ENCODE results near the gene NAA80. TPM values are rescaled to one million over a fixed set of nuclear protein-coding genes. Genes with fewer than 3 reads are reported as not detected.

Gene NAA80
- polyA plus RNA-seq, 3 donors from 2014 or later = 4.7 to 13.4 (median 10.5) TPM

DNA sequence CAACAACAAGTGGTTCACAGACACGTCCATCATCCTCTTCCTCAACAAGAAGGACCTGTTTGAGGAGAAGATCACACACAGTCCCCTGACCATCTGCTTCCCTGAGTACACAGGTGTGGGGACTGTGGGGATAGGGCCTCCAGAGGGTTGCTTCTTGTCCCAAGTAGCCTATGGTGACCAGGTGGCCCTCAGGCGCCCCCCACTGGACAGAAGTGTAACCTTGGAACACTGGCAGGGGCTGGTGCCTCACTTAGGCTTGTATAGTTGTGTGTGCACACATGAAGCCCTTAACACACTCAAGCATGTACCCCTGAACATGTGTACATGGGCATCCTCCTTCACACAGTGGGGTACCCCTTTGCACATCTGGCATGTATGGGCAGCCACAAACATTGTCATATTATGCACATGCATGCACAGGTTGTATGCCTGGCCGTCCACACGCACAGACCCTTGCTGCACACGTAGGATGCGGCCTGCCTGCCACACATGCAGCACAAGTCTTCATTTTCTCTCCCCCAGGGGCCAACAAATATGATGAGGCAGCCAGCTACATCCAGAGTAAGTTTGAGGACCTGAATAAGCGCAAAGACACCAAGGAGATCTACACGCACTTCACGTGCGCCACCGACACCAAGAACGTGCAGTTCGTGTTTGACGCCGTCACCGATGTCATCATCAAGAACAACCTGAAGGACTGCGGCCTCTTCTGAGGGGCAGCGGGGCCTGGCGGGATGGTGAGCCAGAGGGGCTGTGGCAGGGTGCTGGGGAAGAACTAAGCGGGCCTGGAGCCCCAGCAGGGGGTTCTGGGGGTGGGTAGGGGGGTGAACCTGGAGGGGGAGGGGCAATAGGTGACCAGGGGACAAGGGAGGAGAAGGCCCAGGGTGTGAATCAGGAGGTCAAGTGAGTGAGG is 42.0 kb downstream of the NAA80 start:
- no peaks in the 10 kb centered on the region for H3K9me3 Mint-ChIP-seq
- peak overlapping the region in 2 of 6 donors; percentile 9 to 58 for H3K27ac Mint-ChIP-seq
- no peak for DNase-seq
- peaks cover 5 to 20% of the 10 kb centered on the region in 2 donors for H3K4me1 Mint-ChIP-seq
- H3K4me3 Mint-ChIP-seq = no peak overlapping the region
- H3K36me3 Mint-ChIP-seq = peaks cover 4 to 11% (median 7%) of the 10 kb centered on the region in 3 donors
- peaks cover 0 to 5% (median 1%) of the 10 kb centered on the region in 3 donors for H3K27me3 Mint-ChIP-seq (ENCODE audit: low read depth in 3 of 3)

DNA sequence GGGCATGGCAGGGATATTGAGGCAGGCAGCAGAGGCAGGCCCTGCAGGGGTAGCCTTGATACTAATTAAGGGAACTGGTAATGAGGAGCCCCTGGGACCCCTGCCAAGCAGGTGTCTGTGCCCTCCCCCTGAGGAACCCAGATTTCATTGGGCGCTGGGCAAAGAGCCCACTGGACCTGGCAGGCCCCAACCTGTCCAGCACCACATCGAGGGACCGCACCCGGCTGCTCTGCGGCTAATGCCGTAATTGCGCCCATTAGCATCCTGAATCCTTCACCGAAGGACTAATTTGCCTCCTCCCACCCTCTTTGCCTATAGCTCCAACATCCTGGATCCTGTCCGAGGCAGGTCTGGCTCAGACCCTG is 44.0 kb downstream of the NAA80 start:
- H3K27me3 Mint-ChIP-seq (ENCODE audit: low read depth in 3 of 3) = peaks cover 0 to 3% (median 1%) of the 10 kb centered on the region in 3 donors
- peaks cover 4 to 11% (median 7%) of the 10 kb centered on the region in 3 donors for H3K36me3 Mint-ChIP-seq
- no peak for DNase-seq
- H3K4me3 Mint-ChIP-seq = no peak overlapping the region
- peak overlapping the region in 1 of 6 donors; percentile 50 for H3K27ac Mint-ChIP-seq
- H3K9me3 Mint-ChIP-seq = no peaks in the 10 kb centered on the region
- peaks cover 19 to 30% of the 10 kb centered on the region in 2 donors for H3K4me1 Mint-ChIP-seq

DNA sequence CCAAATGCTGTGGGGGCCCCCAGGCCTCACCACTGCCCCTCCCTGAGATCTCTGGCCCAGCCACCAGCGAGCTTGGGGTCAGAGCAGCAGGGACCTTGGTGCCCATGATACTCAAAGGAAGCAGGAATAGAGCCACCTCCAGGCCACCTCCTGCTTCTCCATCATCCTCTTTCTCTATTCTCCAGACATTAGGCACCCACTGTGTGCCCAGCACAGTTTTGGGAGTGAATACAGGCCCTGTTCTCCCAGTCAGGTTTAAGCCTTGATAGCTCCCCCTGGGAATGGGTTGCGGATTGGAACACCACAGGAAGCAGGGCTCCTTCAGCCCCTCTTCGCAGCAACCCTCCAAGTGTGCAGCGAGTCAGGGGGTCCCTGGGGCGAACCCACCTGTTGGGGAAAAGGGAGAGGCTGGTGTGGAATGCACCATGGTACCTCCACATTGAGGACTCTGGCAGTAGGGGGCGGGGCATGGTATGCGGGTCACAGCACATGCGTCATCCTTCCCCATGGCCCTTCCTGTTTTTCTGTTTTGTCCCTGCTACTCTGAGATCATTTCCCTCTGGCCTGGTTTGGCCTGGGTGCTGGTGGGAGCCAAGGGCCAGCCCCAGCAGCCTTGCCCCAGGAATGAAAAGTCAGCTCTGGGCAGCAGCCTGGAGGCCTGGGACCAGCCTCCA is 44.5 kb downstream of the NAA80 start:
- Mint-ChIP-seq H3K36me3 (peaks cover 4 to 11% (median 7%) of the 10 kb centered on the region in 3 donors), H3K27ac (peak overlapping the region in 4 of 6 donors; percentile 39 to 55 (median 50))
- no peak for DNase-seq

DNA sequence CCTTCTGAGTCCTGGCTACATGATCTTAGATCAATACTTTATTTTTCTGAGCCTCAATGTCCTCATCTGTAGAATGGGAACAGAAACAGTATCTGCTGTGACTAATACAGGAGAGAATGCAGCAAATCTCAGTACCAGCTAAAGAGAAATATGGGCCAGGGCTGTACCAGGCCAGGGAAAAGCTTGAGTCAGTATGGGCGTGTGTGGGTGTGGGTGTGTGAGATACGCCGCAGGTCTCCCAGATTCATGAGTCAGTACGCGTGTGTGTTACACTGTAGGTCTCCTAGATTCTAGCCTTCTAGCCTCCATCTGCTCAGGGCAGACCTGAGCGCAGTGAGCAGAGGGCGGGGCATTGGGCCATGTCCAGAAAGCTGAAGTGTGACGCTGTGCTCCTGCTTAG is 48.0 kb downstream of the NAA80 start:
- H3K27ac Mint-ChIP-seq = peak overlapping the region in 5 of 6 donors; percentile 62 to 98 (median 74)
- no peak for DNase-seq
- H3K9me3 Mint-ChIP-seq = no peaks in the 10 kb centered on the region
- no peaks in the 10 kb centered on the region for H3K36me3 Mint-ChIP-seq
- peaks cover 50 to 63% of the 10 kb centered on the region in 2 donors for H3K4me1 Mint-ChIP-seq
- no peak overlapping the region for H3K4me3 Mint-ChIP-seq
- peaks cover 0 to 4% (median 3%) of the 10 kb centered on the region in 3 donors for H3K27me3 Mint-ChIP-seq (ENCODE audit: low read depth in 3 of 3)

More for the DNA sequence above, 44.5 kb downstream of the NAA80 start:
- H3K27me3 Mint-ChIP-seq (ENCODE audit: low read depth in 3 of 3) = peaks cover 0 to 5% (median 1%) of the 10 kb centered on the region in 3 donors
- peaks cover 24 to 34% of the 10 kb centered on the region in 2 donors for H3K4me1 Mint-ChIP-seq
- no peaks in the 10 kb centered on the region for H3K9me3 Mint-ChIP-seq
- H3K4me3 Mint-ChIP-seq = no peak overlapping the region

DNA sequence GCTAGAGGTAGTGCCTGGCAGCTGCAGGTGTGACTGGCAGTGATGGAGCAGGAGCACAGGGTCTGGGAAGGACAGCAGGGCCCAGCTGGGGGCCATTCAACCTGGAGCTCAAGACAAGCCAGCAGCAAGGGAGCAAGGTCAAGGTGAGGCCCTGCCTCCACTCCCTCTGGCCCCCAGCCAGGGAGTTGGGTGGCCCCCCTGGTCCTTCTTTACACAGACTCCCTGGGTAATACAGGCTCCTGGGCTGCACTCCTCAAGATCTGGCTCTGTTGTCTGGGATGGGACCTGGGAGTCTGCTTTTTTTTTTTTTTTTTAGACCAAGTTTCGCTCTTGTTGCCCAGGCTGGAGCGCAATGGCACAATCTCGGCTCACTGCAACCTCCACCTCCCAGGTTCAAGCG is 48.7 kb downstream of the NAA80 start:
- no peaks in the 10 kb centered on the region for H3K9me3 Mint-ChIP-seq
- H3K36me3 Mint-ChIP-seq = no peaks in the 10 kb centered on the region
- H3K4me1 Mint-ChIP-seq = peaks cover 57 to 70% of the 10 kb centered on the region in 2 donors
- no peak for DNase-seq
- H3K27ac Mint-ChIP-seq = peak overlapping the region; percentile 62 to 98 (median 80)
- H3K27me3 Mint-ChIP-seq (ENCODE audit: low read depth in 3 of 3) = peaks cover 1 to 8% (median 3%) of the 10 kb centered on the region in 3 donors
- H3K4me3 Mint-ChIP-seq = peak overlapping the region in 1 of 5 donors; percentile 36

DNA sequence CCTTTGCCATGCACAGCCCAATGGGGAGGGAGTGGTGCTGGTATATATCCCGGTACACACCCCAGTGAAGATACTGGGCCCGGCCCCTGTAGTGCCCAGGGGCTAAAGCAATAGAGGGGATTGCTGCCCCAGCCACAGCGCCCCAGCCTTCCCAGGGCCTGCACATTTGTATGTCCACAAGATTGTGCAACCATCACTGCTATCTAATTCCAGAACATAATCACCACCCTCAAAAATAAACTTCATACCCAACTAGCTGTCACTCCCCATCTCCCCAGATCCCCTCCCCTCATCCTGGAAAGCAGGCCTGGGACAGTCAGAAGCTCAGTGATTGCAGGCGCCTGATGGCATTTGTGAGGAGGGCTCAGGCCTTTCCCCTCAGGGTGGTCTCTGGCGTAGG is 49.7 kb downstream of the NAA80 start:
- no peak for DNase-seq
- Mint-ChIP-seq H3K4me3 (no peak overlapping the region), H3K27me3 (ENCODE audit: low read depth in 3 of 3) (peaks cover 3 to 8% (median 3%) of the 10 kb centered on the region in 3 donors), H3K4me1 (peaks cover 66 to 78% of the 10 kb centered on the region in 2 donors), H3K36me3 (no peaks in the 10 kb centered on the region), H3K27ac (peak overlapping the region in 5 of 6 donors; percentile 30 to 98 (median 79)), H3K9me3 (no peaks in the 10 kb centered on the region)

DNA sequence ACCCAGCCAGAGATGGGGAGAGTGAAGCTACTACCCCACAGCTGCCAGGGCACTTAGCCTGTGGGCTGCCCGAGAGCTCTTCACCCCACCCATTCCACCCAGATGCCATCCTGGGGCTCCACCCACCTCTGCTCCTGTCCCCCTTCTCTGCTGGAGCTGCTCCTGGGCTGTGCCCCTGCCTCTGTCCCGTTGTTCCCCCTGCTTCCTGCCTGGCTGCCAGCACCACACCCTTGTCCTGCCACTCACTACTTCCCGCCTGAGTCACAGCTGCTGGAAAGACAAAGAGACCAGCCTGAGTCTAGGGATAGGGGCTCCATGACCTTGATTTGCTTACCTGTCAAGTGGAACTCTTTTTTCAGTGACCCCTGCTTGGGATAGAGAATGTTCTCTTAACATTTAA is 50.8 kb downstream of the NAA80 start:
- H3K9me3 Mint-ChIP-seq = no peaks in the 10 kb centered on the region
- no peaks in the 10 kb centered on the region for H3K36me3 Mint-ChIP-seq
- DNase-seq = no peak
- peak overlapping the region; percentile 86 to 98 (median 90) for H3K27ac Mint-ChIP-seq
- H3K27me3 Mint-ChIP-seq (ENCODE audit: low read depth in 3 of 3) = peaks cover 3 to 11% (median 3%) of the 10 kb centered on the region in 3 donors
- peaks cover 72 to 78% of the 10 kb centered on the region in 2 donors for H3K4me1 Mint-ChIP-seq
- H3K4me3 Mint-ChIP-seq = peak overlapping the region in 3 of 5 donors; percentile 2 to 59 (median 38)

DNA sequence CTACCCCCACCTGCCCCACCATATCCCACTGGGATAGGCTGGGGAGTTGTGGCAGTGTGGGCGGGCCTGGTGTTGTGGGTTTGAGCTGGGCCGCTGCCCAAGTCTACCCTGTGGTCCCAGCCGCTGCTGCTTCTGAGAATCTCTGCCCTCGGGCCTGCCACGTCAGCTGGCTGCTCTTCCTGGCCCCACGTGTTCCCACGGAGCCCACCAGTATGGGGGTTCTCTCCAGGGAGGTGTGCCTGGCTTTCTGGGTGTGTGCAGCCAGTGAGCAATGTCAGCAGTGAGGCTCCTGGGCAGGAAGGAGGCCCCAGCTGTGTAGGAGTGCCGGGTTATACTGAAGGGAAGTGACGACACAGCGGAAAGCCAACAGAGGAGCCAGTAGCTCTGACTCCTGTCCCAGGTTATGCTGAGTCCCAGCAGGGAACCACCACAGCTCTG is 52.7 kb downstream of the NAA80 start:
- Mint-ChIP-seq H3K27me3 (ENCODE audit: low read depth in 3 of 3) (peaks cover 3 to 15% (median 3%) of the 10 kb centered on the region in 3 donors), H3K4me3 (peak overlapping the region; percentile 72 to 84 (median 81)), H3K36me3 (no peaks in the 10 kb centered on the region), H3K4me1 (peaks cover 89 to 93% of the 10 kb centered on the region in 2 donors), H3K9me3 (no peaks in the 10 kb centered on the region), H3K27ac (peak overlapping the region; percentile 93 to 98 (median 96))
- peak; percentile 72 to 80 (median 77) for DNase-seq

Other genes starting within 250 kb of the NAA80 start
- 10 to 100 TPM; 15.5 to 40.7 (median 21.4) TPM for gene RBM5, start 210.5 kb downstream of the NAA80 start, polyA plus RNA-seq
- not detected for gene SEMA3F, start 144.1 kb downstream of the NAA80 start, polyA plus RNA-seq
- not detected for gene GNAT1, start 107.8 kb downstream of the NAA80 start, polyA plus RNA-seq
- gene SLC38A3, start 94.1 kb downstream of the NAA80 start, polyA plus RNA-seq = not detected
- 100 to 1,000 TPM; 550 to 903 (median 902) TPM for gene GNAI2, start 63.2 kb downstream of the NAA80 start, polyA plus RNA-seq
- not detected for gene SEMA3B, start 30.3 kb downstream of the NAA80 start, polyA plus RNA-seq
- not detected for gene LSMEM2, start 20.3 kb downstream of the NAA80 start, polyA plus RNA-seq
- 10 to 100 TPM; 38.0 to 54.3 (median 51.3) TPM for gene IFRD2, start 7.0 kb downstream of the NAA80 start, polyA plus RNA-seq
- 1 to 10 TPM; 1.5 to 2.4 (median 2.2) TPM for gene HYAL3, start within 50 bp of the NAA80 start, polyA plus RNA-seq
- gene HYAL1, start 4.2 kb upstream of the NAA80 start, polyA plus RNA-seq = under 1 TPM in 2 of 3 donors, not detected in 1; 0.18 to 0.57 TPM
- 10 to 100 TPM in 2 of 3 donors, 1 to 10 TPM in 1; 4.9 to 15.0 (median 10.8) TPM for gene HYAL2, start 23.3 kb upstream of the NAA80 start, polyA plus RNA-seq
- gene TUSC2, start 28.8 kb upstream of the NAA80 start, polyA plus RNA-seq = 10 to 100 TPM; 42.9 to 70.4 (median 68.4) TPM
- gene RASSF1, start 41.4 kb upstream of the NAA80 start, polyA plus RNA-seq = 100 to 1,000 TPM; 172 to 253 (median 187) TPM
- 1 to 10 TPM; 2.3 to 3.7 (median 3.6) TPM for gene ZMYND10, start 46.3 kb upstream of the NAA80 start, polyA plus RNA-seq
- gene NPRL2, start 51.4 kb upstream of the NAA80 start, polyA plus RNA-seq = 100 to 1,000 TPM in 2 of 3 donors, 10 to 100 TPM in 1; 77.5 to 104 (median 101) TPM
- 100 to 1,000 TPM; 120 to 158 (median 131) TPM for gene CYB561D2, start 51.5 kb upstream of the NAA80 start, polyA plus RNA-seq
- gene TMEM115, start 60.1 kb upstream of the NAA80 start, polyA plus RNA-seq = 10 to 100 TPM; 27.9 to 48.6 (median 36.6) TPM
- gene CACNA2D2, start 204.2 kb upstream of the NAA80 start, polyA plus RNA-seq = 1 to 10 TPM; 1.5 to 6.0 (median 2.3) TPM